Activated CD4-positive, alpha-beta memory T cell treated with anti-CD3 and anti-CD28 coated beads for 36 hours (primary cell): ENCODE results near the gene FBXO7. TPM values are rescaled to one million over a fixed set of nuclear protein-coding genes. Genes with fewer than 3 reads are reported as not detected.

Source experiments
- CTCF ChIA-PET: fragments of 350-600 bp; sonication (Branson Sonifier 250); formaldehyde crosslinking; loops from one replicate; lab custom pipeline; 2021; ENCODE audit warnings: antibody characterized with exemption, inconsistent platforms; lab: Charles Lee
- POLR2A ChIA-PET: fragments of 350-600 bp; sonication (Branson Sonifier 250); formaldehyde crosslinking; loops from one replicate; lab custom pipeline; 2021; ENCODE audit warnings: antibody characterized with exemption; lab: Charles Lee
- DNase-seq: peaks from one replicate; pipeline ENCODE4 v3.0.0-alpha.2; 2020
- H3K27ac Mint-ChIP-seq: one replicate; pipeline ENCODE4 v1.8.0; 2021; ENCODE audit warnings: mixed read lengths
- H3K27me3 Mint-ChIP-seq: one replicate; pipeline ENCODE4 v1.8.0; 2021; ENCODE audit warnings: mixed read lengths
- H3K36me3 Mint-ChIP-seq: one replicate; pipeline ENCODE4 v1.8.0; 2021; ENCODE audit warnings: mixed read lengths
- H3K4me1 Mint-ChIP-seq: one replicate; pipeline ENCODE4 v1.8.0; 2021; ENCODE audit warnings: low read depth, mixed read lengths
- H3K4me3 Mint-ChIP-seq: one replicate; pipeline ENCODE4 v1.8.0; 2021; ENCODE audit warnings: mild to moderate bottlenecking, mixed read lengths
- H3K9me3 Mint-ChIP-seq: one replicate; pipeline ENCODE4 v1.8.0; 2021; ENCODE audit warnings: mixed read lengths
- intact Hi-C: fragments of 100-400 bp; cut with micrococcal nuclease; formaldehyde crosslinking; loops from one replicate; pipeline ENCODE4 v1.15.1; 2023
- total RNA-seq, 2 experiments: library from RNA; stranded (reverse); gene quantifications; one replicate each; pipeline ENCODE4 v1.2.3, GENCODE V29; 2021

FBXO7 gene
- total RNA-seq, 2 experiments from 2014 or later, result 79.5 to 83.3 TPM

DNA sequence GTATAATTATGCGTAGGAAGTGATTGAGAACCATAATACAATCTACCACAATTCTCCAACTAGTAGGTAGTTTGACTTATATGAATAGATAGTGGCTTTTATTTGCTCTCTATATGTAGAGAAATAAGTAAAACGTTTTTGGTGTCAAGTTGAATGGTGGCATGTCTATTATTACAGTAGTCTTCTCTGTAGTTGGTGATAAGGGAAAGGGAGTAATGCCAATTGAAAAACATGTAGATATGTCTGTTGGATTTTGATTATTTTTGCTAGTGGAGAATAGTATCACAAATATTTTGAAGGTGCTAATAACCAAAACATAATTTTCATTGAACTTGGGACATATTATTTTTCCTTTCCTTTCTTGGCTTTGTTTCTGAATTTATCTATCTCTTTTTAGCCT is 17.5 kb downstream of the FBXO7 start:
- DNase-seq, result no peak
- H3K4me1 Mint-ChIP-seq, result peaks cover 6% of the 10 kb centered on the region
- ChIA-PET CTCF (no interaction called here), POLR2A (no interaction called here)
- H3K36me3 Mint-ChIP-seq, result peaks cover 67% of the 10 kb centered on the region
- no peaks in the 10 kb centered on the region for H3K9me3 Mint-ChIP-seq
- H3K27ac Mint-ChIP-seq, result no peak overlapping the region
- intact Hi-C loops, result no loop called here
- H3K4me3 Mint-ChIP-seq, result no peak overlapping the region
- no peaks in the 10 kb centered on the region for H3K27me3 Mint-ChIP-seq

DNA sequence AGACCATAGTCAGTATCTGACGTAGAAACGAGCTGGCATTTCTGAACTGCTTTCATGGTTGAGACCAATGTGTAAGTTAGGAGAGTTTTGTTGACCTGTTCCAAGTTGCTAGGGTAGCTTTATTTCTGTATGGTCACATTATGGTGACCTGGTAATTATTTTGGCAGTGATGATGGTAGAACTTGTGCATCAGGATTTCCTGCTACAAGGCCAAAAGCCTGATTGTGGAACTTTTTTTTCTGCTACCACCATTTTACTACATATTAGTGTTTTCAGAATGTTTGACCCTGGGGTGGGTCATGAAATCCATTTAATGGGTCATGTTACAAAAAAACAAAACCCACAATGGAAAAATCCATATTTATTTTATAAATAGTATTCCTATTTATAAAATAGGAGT is 18.9 kb downstream of the FBXO7 start:
- H3K4me1 Mint-ChIP-seq, result peaks cover 6% of the 10 kb centered on the region
- H3K4me3 Mint-ChIP-seq, result no peak overlapping the region
- H3K27ac Mint-ChIP-seq, result no peak overlapping the region
- H3K36me3 Mint-ChIP-seq, result peaks cover 65% of the 10 kb centered on the region
- DNase-seq, result no peak
- ChIA-PET POLR2A (no interaction called here), CTCF (interaction anchor here (1.0 kb wide), 1 partner anchor 81 kb away, joined by 3 read pairs; no protein-coding TSS in a partner anchor)
- H3K27me3 Mint-ChIP-seq, result no peaks in the 10 kb centered on the region
- intact Hi-C loops, result no loop called here
- no peaks in the 10 kb centered on the region for H3K9me3 Mint-ChIP-seq

DNA sequence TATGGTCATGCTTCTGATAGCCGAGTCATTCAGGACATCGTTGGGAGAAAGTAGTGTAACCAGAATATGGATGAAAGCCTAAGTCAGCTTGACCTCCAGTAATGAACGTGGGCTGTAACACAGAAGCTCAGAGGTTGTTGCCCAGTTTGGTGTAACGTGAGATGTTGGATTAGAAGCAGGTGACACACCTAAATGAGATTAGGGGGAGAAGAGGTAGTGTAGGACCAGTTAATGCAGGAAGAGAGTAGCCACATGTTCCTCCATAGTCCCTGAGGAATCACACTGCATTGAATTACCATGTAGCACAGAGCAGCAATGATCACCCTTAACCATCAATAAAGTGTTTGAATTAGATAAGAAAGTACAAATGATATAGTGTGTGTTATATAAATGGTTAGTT is 20.4 kb downstream of the FBXO7 start:
- H3K4me3 Mint-ChIP-seq, result no peak overlapping the region
- no peak for DNase-seq
- no peaks in the 10 kb centered on the region for H3K27me3 Mint-ChIP-seq
- ChIA-PET CTCF (no interaction called here), POLR2A (no interaction called here)
- no peaks in the 10 kb centered on the region for H3K9me3 Mint-ChIP-seq
- peaks cover 4% of the 10 kb centered on the region for H3K4me1 Mint-ChIP-seq
- H3K36me3 Mint-ChIP-seq, result peaks cover 62% of the 10 kb centered on the region
- intact Hi-C loops, result no loop called here
- H3K27ac Mint-ChIP-seq, result no peak overlapping the region

DNA sequence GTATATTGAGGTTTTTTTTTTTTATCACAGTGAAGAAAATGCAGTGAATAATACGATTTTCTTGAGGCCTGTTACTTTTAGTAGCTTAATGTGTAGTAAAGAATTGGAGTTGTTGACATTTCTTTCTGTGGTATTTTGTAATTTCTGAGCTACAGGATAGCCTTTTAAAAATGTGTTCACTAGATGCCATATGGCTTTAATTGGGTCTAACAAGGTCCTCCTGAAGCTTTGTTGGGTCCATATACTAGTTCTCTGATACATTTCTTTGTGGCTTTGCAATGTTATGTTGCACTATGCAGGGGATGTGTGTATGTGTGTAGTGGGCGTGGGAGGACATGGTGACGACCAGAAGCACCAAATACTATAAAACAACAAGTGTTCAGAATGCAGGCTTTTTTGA is 25.1 kb downstream of the FBXO7 start:
- intact Hi-C loops, result no loop called here
- Mint-ChIP-seq H3K4me1 (no peaks in the 10 kb centered on the region), H3K4me3 (no peak overlapping the region), H3K9me3 (no peaks in the 10 kb centered on the region), H3K27me3 (no peaks in the 10 kb centered on the region), H3K27ac (no peak overlapping the region), H3K36me3 (peaks cover 28% of the 10 kb centered on the region)
- ChIA-PET POLR2A (no interaction called here), CTCF (interaction anchor here (1.0 kb wide), 1 partner anchor 26 kb away, joined by 3 read pairs; no protein-coding TSS in a partner anchor)
- DNase-seq, result no peak

DNA sequence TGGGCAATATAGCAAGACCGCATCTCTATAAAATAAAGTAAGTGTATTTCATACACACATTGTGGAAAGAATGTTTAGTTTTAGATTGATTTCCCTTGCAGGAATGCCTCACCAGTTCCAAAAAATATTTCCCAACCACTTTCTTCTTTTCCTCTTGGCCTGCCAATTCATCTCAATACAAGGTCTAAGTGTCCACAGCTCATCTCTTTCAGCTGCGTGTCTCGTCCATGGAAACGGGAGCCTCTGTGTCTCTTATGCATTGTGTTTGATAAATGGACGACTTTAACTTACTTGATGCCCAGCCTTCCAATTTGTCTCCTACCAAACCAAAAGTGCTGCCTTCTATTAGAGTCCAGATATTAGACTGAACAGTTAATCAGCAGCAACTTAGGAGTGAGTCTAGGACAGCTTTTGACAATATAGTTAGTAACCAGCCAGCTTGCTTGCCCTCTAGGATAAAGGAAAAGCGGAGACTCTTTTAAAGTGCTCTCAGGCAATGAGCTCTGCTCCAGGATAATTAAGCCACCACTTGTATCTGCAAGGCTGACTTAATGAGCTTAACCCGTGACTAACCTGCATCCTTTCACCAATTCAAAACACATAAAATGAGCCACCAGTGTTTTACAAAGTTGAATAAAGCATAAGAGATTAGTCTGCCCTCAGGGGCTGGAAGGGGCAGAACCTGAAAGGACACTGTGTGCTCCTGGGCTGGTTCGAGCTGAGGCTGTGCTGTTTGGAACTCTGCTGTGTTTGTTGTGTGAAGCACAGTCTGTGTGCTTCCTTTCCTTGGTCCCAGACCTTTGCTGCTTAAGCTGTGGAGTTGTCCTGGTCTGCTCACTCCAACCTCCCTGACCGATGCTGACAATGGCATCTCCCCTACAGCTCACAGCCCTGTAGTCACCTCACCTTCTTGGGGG is 27.5 kb downstream of the FBXO7 start:
- CTCF ChIA-PET, result interaction anchor here (0.6 to 1.1 kb wide), 2 partner anchors 26 to 327 kb away, joined by 3 read pairs; no protein-coding TSS in a partner anchor

DNA sequence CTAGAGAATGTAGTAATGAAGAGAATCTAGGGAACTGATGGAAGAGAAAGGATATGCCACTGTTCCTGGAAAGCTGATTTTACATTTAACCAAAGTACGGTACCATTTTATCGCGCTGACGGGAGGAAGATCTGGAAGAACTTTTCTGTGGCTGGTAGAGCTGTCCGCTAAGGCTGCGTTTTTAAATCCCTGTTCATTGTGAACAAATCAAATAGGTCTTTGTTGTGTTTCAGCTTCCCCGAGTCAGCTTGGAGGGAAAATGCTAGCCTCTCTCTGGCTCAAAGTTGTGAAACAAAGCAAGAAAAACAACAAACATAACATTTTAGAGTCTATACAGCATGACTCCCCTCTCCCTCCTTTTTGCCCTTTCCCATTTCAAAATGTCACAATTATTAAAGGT is 34.4 kb downstream of the FBXO7 start:
- intact Hi-C loops, result no loop called here
- H3K27me3 Mint-ChIP-seq, result no peaks in the 10 kb centered on the region
- ChIA-PET CTCF (no interaction called here), POLR2A (no interaction called here)
- H3K4me3 Mint-ChIP-seq, result no peak overlapping the region
- H3K4me1 Mint-ChIP-seq, result no peaks in the 10 kb centered on the region
- no peaks in the 10 kb centered on the region for H3K36me3 Mint-ChIP-seq
- H3K9me3 Mint-ChIP-seq, result no peaks in the 10 kb centered on the region
- DNase-seq, result no peak
- H3K27ac Mint-ChIP-seq, result no peak overlapping the region

More for the DNA sequence above, 27.5 kb downstream of the FBXO7 start:
- Mint-ChIP-seq H3K4me1 (no peaks in the 10 kb centered on the region), H3K4me3 (no peak overlapping the region), H3K27ac (no peak overlapping the region), H3K9me3 (no peaks in the 10 kb centered on the region), H3K27me3 (no peaks in the 10 kb centered on the region), H3K36me3 (peaks cover 13% of the 10 kb centered on the region)
- DNase-seq, result no peak
- POLR2A ChIA-PET, result no interaction called here
- intact Hi-C loops, result no loop called here

DNA sequence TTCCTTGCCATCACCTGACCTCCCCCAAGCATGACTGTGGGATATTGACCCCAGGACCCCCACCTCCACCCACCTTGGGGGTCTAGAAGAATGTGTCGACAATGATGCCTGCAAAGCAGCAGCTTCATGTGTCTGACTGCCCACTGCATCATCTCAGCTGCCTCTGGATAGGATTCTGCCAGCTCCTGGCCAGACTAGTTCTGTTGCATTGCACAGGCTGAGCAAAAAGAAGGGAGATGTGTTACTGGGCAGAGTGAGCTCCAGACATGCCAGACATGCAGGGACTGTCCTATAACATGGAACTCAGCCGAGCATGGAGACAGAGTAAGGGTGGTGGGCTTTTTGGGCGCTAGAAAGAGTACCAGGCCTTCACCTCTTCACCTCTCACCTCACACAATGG is 36.7 kb downstream of the FBXO7 start:
- POLR2A ChIA-PET, result no interaction called here
- Mint-ChIP-seq H3K4me3 (no peak overlapping the region), H3K27me3 (no peaks in the 10 kb centered on the region), H3K36me3 (no peaks in the 10 kb centered on the region), H3K9me3 (no peaks in the 10 kb centered on the region), H3K27ac (no peak overlapping the region), H3K4me1 (no peaks in the 10 kb centered on the region)
- intact Hi-C loops, result no loop called here
- CTCF ChIA-PET, result no interaction called here
- DNase-seq, result no peak

DNA sequence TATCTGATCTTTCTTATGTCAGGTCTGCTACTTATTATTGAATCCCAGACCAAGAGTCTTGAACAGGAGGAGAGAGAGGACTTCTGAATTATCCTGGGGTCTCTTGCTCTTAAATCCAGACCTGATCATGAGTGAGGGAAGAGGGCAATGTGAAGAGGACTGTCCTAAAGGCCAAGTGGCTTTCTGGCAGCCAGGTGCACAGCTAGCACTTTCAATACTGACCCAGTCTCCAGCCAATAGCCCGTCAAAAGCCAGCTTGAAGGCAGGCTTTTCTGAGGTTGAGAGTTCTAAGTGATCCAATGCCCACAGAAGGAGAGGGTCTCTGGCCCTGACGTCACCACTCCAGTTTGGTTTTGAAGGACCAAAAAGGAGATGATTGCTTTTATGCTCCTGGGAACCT is 37.2 kb downstream of the FBXO7 start:
- no peak for DNase-seq
- no peaks in the 10 kb centered on the region for H3K9me3 Mint-ChIP-seq
- ChIA-PET CTCF (no interaction called here), POLR2A (no interaction called here)
- no peaks in the 10 kb centered on the region for H3K27me3 Mint-ChIP-seq
- no peaks in the 10 kb centered on the region for H3K36me3 Mint-ChIP-seq
- H3K4me1 Mint-ChIP-seq, result no peaks in the 10 kb centered on the region
- H3K4me3 Mint-ChIP-seq, result no peak overlapping the region
- intact Hi-C loops, result no loop called here
- H3K27ac Mint-ChIP-seq, result no peak overlapping the region

DNA sequence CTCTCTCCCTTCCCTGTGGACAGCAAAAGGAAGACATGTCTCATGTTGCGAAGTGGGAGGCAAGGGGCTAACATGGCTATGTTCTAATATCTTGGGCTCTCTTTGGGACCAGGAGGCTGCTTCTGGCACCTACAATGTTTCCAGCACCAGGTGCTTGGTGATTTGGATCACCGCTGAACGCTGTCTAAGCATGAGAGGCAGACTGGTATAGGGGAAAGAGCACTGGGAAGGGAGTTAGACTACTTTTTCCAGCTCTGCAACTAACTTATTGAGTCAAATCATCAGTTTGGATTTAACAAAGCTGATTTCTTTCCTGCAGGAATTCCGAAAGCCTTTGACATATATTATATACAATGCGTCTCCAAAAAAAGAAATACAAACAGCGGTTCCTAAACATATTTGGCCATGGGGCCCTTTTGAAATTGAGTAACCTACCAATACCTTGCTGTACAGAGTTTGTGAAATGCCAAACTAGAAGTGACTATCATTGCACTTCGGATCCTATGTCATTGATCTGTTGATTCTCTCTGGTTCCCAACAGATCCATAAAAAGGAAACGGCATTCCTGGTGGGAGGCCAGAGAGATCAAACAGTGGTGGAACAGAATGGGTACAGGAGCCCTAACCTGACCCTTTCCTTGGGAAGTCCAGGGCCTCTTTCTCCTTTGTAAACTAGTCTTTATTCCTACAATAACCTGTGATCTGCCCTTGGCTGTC is 37.8 kb downstream of the FBXO7 start:
- CTCF ChIA-PET, result no interaction called here
- intact Hi-C loops, result no loop called here
- no peaks in the 10 kb centered on the region for H3K36me3 Mint-ChIP-seq
- H3K9me3 Mint-ChIP-seq, result no peaks in the 10 kb centered on the region
- no peaks in the 10 kb centered on the region for H3K27me3 Mint-ChIP-seq
- POLR2A ChIA-PET, result no interaction called here
- H3K4me1 Mint-ChIP-seq, result no peaks in the 10 kb centered on the region
- no peak overlapping the region for H3K4me3 Mint-ChIP-seq
- DNase-seq, result no peak
- H3K27ac Mint-ChIP-seq, result no peak overlapping the region

DNA sequence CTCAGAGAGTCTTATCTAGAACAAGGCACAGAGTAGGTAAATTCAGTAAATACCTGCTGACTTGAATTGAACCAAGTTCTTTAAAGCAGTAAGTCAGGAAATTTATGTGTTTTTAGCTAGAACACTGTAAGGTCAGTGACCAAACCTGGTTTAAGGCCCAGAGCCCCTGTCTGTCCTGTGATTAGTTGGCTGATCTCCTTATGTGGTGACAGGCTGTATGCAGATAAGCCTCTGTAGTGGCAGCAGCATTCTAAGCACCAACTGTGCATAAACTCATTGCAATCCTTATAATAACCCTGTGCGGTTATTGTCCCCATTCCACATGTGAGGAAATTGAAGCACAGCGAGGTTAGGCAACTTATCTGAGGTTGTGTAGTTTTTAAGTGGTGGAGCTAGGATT is 40.5 kb downstream of the FBXO7 start:
- Mint-ChIP-seq H3K9me3 (no peaks in the 10 kb centered on the region), H3K27me3 (no peaks in the 10 kb centered on the region), H3K4me1 (no peaks in the 10 kb centered on the region), H3K36me3 (no peaks in the 10 kb centered on the region), H3K27ac (no peak overlapping the region), H3K4me3 (no peak overlapping the region)
- intact Hi-C loops, result no loop called here
- ChIA-PET POLR2A (no interaction called here), CTCF (no interaction called here)
- DNase-seq, result no peak

DNA sequence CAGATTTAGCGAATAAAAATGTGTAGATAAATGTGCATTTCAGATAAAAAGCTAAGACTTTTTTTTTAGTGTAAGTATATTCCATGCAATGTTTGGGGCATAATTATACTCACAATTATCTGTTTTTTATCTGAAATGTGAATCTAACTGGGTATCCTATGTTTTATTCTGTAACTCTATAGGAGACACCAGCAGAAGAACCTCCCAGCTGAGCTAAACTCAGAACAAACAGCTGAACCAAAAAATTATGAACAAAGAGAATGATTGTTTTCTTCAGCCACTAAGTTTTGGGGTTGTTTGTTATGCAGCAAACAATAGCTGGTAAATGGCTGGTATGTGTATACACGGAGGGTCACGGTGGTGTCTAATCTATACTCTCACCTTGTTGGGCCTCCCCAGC is 42.9 kb downstream of the FBXO7 start:
- ChIA-PET POLR2A (no interaction called here), CTCF (interaction anchor here (1.9 to 3.6 kb wide), 2 partner anchors 7 to 10 kb away, joined by 7 to 24 read pairs; no protein-coding TSS in a partner anchor)
- Mint-ChIP-seq H3K9me3 (no peaks in the 10 kb centered on the region), H3K4me1 (no peaks in the 10 kb centered on the region), H3K36me3 (no peaks in the 10 kb centered on the region), H3K27ac (no peak overlapping the region), H3K27me3 (no peaks in the 10 kb centered on the region), H3K4me3 (no peak overlapping the region)
- intact Hi-C loops, result no loop called here
- no peak for DNase-seq

DNA sequence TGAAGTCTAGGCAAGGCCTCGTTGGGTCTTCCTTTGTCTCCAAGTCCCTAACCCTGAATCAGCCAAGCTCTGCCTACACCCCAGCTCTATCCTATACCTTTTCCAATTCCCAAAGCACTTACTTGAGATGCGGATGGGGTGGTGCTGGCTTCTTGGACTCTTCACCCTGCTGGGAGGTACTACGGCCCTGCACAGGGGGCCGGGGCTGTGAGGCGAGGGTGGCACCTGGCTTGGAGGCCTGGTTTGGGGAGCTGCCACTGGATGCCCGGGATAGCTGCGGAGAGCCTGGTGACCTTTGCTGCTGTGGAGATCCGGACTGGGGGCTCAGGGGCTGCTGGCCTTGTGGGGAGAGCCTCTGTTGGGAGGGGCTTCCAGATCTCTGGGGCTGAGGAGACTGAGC is 43.3 kb downstream of the FBXO7 start:
- Mint-ChIP-seq H3K27me3 (no peaks in the 10 kb centered on the region), H3K27ac (no peak overlapping the region), H3K36me3 (no peaks in the 10 kb centered on the region), H3K4me3 (no peak overlapping the region), H3K9me3 (no peaks in the 10 kb centered on the region), H3K4me1 (no peaks in the 10 kb centered on the region)
- no peak for DNase-seq
- intact Hi-C loops, result no loop called here
- CTCF ChIA-PET, result interaction anchor here (1.4 to 3.6 kb wide), 4 partner anchors 8 to 168 kb away, joined by 4 to 24 read pairs (median 6); partner anchors contain the start of gene RTCB
- POLR2A ChIA-PET, result no interaction called here
